ENCODE results near the gene SYNC. TPM values are rescaled to one million over a fixed set of nuclear protein-coding genes. Genes with fewer than 3 reads are reported as not detected.

The SYNC gene
- 9.8 and 12.3 TPM in 2 replicates for total RNA-seq

DNA sequence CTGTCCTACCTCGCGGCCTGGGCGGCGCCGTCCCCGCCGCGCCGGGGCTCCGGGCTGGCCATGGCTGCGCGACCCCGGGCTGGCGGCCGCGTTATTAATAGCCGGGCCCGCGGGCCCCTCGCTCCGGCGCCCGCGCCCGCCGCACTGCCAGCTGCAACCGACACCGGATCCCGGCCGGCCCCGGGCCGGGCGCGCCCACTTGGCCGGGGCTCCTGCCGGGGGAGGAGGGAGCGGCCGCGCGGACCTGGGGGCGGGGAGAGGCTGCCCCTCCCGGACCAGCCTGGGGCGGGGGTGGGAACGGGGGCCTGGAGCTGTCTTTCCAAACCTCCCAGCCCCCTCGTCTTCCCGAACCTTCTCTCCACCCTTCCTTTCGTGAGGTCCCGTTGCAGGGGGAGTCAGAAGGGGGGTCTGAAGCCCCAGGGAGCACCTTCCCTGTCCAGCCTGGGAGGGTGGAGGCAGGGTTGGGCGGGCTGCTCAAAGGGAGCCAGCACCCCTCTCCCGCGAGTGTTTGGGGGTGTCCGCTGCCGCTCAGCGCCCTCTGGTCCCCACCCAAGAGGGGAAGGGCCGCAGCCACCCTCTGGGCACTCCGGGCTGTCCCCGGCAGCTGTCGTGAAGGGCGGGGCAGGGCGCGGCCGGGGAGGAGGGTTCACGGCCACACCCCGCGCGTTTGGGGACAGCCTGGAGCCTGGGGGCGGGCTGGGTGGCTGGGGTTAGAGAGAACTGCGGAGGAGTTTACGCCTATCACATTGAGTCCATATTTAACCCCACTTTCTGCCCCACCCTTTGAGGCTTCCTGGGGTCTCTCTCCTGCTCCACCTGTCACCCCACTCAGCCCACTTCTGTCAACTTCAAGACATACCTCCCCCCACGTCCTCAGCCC is at the start of gene SYNC:
TSS of gene SYNC (minus strand) at position 172 of the 880 bp plus-strand sequence. CDS start at position 62, 110 bp downstream.

DNA sequence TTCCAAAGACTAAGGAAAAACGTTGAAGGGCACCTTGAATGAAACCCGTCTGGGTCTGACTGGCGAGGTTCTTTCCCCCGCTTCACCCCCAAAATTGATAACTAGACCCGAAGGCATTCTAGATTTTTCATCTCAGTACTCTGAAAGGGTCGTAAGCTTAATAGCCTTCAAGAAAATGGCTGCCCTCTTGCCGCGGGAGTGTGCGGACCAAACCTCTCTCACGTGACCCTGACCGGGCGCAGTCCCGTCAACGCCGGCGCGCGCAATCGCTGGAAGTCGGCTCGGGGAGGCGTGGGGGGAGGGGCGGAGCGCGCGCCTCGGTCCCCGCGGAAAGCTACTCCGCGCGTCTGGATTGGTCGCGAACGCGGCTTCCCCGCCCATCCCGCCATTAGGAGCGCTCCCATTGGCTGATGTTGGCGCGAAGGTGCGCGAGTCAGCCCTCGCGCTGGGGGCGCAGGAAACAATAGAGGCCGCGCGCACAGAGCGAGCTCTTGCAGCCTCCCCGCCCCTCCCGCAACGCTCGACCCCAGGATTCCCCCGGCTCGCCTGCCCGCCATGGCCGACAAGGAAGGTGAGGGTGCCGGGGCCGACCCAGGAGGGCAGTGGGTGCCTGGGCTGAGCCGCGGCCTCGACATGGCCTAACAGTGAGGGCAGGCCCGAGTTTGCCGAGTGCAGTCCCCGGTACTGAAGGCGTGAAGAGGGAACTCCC is 51.7 kb downstream of the SYNC start, which contains the start of gene RBBP4:
TSS of gene RBBP4 (plus strand) at position 457 of the 709 bp plus-strand sequence. CDS start at position 556, 99 bp downstream.

DNA sequence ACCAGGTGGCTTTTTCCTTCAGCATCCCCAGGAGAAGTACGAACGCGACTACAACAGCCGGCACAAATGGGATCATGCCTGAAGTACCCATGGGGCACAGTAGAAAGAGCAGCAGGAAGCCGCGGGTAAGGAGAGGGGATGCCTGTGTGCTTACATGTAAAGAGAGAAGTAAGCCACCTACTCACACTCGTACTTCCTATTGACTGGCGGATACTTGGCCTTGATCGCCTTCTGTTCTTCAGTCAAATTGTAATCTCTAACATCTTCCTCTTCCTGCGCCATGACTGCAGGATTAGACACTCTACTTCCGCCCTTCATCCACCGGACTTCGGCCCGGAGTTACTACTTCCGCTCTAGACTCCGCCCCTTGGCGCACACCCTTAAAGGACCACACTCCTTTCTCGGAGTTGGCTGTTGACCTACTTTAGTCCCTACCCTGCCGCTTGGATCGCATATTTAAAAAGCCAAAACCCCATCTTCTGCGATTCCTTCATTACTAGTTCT is 52.3 kb downstream of the SYNC start, which contains the start of gene ZBTB8OS:
TSS of gene ZBTB8OS (minus strand) at position 303 of the 504 bp plus-strand sequence. CDS start at position 282, 21 bp downstream.

Small RNA genes lying within 50 kb of the gene (small RNA-seq; reads per million reads assigned to genes)
- not detected for gene RF00019

Other genes with a start within 250 kb of the SYNC start
- gene ZBTB8B, start 237.7 kb downstream of the SYNC start, total RNA-seq, result under 0.01 TPM in 2 replicates
- gene ZBTB8A, start 163.3 kb downstream of the SYNC start, total RNA-seq, result 8.6 and 9.1 TPM in 2 replicates
- 17.0 and 35.8 TPM in 2 replicates for gene ZBTB8OS, start 52.2 kb downstream of the SYNC start, total RNA-seq
- gene RBBP4, start 51.6 kb downstream of the SYNC start, total RNA-seq, result 131 and 166 TPM in 2 replicates
- gene YARS1, start 114.6 kb upstream of the SYNC start, total RNA-seq, result 104 and 106 TPM in 2 replicates
- 21.2 and 32.8 TPM in 2 replicates for gene S100PBP, start 114.9 kb upstream of the SYNC start, total RNA-seq
- 0.33 and 0.48 TPM in 2 replicates for gene FNDC5, start 168.1 kb upstream of the SYNC start, total RNA-seq
- gene HPCA, start 183.7 kb upstream of the SYNC start, total RNA-seq, result not detected in 2 replicates
- 25.1 and 28.1 TPM in 2 replicates for gene TMEM54, start 198.6 kb upstream of the SYNC start, total RNA-seq